DMS 273 (cell line): ENCODE data around the gene PTPRF.

Experiments used
- DNase-seq: peaks from one replicate; lab custom pipeline; 2025; ENCODE audit not compliant: unreplicated experiment; lab: John Stamatoyannopoulos, UW

The PTPRF gene

DNA sequence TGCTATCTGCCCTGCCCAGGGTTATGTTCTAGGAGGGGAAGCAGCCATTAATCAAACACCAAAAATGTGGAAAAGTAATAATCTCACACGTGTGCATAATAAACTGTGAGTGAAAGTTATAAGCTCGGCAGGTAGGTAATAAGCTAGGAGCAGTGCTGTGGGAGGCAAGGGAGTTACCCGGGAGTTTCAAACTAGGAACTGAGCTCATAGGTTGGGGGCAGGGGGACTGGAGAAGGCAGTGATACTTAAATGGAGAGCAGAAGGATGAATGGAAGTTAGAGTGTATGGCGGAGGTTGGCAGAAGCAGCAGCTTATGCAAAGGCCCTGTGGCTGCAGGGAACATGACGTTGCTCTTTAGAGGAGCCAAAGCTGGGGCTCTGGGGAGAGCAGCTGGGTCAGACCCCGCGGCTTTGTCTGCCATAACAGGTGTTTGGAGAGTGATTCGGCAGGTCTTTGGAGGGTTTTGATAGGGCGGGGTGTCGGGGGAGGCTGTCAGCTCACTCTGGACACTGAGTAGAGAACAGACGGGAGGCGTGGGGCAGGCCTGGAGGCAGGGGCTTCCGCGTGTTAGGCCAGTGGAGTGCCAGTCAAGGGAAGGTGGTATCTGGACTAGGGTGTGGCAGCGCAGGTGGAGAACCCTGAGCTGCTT is 20.0 kb downstream of the PTPRF start:
- no peak for DNase-seq

DNA sequence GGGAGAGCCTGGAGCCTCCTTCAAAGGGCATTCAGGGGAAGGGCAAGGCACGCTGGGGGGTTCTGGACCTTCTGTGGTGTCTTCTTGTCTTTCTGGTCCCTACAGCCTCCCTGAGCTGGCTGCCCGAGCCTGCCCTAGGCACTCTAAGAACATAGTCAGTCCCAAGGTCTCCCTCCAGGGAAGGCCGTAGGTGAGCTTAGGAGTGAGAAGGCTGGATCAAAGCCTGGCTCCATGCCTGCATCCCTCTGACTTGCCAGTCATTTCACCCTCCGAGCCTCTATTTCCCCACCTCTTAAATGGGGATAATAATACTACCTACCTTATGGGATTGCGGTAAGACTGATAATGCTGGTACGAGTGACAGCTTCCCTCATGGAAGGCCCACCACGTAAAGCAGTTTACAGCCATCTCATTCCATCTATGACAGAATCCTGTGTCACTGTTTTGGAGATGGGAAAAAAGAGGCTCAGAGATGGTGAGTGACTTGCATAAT is 20.8 kb downstream of the PTPRF start:
- DNase-seq: no peak

GRCh38 chr1:43552059-43552742 is 21.5 kb downstream of the PTPRF start:
- DNase-seq: no peak

DNA sequence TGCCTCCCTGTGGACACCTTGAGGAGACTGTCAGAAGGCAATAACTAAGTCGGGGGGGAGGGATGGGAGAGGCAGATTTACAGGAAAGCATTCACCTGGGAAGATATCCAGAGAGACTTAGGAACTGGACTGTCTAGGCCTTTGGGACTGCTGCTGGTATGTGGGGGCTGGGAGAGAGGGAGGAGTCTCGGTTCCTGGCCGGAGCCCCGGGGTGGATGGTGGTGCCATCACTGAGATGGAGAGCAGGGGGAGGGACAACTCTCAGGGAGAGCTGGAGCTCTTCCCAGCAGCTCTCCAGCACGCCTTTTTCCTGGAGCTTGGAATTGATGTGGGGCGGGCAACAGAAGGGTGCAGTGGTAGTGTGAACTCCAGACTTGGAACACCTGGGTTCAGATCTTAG is 22.1 kb downstream of the PTPRF start:
- DNase-seq: peak; percentile 20

DNA sequence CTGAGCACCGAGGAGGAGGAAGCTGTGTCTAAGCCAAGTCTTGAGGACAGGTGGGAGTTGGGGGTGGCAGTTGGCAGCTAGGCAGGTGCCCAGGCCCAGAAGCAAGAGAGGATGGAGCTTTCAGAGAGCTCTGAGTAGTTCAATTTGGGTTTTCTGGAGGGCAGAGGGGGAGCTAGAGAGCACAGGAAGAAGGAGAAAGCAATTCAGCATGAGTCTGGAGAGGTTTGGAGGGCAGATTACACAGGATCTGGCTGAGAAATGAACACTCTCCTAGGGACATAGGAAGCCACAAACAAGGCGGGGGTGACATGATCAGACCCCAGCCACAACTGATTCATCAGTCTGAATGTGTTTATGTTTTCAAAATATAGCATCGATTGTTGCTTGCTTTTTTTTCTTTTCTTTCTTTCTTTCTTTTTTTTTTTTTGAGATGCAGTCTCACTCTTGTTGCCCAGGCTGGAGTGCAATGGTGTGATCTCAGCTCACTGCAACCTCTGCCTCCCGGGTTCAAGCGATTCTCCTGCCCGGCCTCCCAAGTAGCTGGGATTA is 23.8 kb downstream of the PTPRF start:
- DNase-seq: peak; percentile 76

- DNase-seq: no peak
Measured at GRCh38 chr1:43556782-43557181, 26.1 kb downstream of the PTPRF start.

- DNase-seq: no peak
Measured at GRCh38 chr1:43557744-43558245, 27.1 kb downstream of the PTPRF start.

DNA sequence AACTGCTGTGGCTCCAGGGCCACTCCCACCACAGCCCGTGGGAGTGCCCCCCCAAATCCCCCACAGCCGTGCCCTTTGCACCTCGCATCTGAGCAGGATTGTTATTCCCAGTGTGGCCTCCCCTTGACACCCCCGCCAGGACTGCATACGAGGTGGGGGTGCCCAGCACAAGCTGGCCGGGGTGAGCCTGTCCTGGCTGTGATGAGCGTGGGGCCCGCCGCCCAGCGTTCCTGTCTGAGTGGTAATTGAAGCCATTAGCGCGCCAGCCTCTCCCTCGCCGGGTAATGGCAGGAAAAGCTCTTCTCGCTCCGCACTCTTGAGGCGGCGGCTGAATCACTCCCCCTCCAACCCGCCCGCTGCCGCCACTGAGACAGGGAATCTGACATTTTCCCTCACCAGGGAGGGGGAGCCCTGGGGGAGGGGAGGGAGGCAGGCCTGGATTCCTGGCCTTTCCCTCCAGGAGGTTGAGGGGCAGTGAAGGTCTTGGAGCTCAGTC is 27.7 kb downstream of the PTPRF start:
- no peak for DNase-seq

DNA sequence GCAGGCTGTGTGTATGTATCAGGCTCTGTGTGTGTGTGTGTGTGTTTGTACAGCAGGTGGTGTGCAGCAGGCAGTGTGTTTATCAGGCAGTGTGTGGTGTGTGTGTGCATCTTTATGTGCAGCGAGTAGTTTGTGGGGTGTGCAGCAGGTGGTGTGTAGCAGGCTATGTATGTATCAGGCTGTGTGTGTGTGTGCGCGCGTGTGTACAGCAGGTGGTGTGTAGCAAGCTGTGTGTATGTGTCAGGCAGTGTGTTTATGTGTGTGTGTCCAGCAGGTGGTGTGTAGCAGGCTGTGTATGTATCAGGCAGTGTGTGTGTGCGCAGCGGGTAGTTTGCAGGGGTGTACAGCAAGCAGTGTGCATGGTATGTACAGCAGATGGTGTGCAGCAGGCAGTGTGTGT is 29.0 kb downstream of the PTPRF start:
- no peak for DNase-seq

DNA sequence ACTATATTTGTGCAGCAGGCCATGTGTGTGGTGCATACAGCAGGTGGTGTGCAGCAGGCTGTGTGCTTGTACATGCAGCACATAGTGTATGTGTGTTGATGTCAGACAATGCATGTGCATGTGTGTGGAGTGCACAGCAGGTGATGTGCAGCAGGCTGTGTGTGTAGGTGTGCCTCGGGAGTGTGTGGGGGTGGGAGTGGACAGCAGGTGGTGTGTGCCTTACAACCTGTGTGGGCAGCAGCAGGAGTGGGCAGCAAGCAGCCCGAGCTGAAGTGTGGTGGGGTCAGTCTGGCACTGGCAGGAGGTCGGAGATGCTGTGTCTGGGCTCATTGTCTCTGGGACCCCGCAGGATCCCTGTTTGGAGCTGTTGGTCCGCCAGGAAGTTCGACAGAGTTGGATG is 29.6 kb downstream of the PTPRF start:
- no peak for DNase-seq

DNA sequence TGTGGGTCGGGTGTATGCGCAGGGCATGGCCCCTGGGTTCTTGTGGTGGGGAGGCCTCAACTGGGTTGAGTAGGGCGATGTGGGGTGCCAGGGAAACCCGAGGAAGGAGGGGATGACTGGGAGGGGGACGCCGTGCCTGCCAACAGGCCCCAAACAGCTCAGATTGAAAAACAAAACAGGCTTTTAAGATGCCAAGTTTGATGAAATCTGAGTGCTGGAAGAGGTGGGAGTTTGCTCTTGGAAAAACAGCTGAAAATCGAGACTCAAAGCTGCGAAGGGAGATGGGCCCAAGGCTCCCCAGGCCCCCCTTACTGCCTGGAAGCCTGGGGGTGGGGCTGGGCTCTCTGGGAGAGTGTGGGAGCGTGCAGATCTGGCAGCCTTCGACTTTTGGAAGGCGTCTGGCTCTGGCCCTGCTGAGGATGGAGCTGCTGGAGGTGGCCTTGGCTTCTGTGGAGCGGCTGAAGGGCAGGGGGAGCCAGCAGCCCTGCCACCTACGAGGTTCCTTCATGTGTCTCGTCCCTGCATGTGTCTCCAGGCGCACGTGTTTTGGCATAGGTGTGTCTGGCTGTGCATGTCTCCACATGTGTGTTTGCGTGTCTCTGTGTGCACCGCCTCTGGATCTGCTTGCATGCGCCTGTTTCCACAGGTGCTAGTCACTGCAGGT is 33.3 kb downstream of the PTPRF start:
- peak; percentile 90 for DNase-seq

GRCh38 chr1:43564551-43565348 is 34.1 kb downstream of the PTPRF start:
- DNase-seq: peak; percentile 98

DNA sequence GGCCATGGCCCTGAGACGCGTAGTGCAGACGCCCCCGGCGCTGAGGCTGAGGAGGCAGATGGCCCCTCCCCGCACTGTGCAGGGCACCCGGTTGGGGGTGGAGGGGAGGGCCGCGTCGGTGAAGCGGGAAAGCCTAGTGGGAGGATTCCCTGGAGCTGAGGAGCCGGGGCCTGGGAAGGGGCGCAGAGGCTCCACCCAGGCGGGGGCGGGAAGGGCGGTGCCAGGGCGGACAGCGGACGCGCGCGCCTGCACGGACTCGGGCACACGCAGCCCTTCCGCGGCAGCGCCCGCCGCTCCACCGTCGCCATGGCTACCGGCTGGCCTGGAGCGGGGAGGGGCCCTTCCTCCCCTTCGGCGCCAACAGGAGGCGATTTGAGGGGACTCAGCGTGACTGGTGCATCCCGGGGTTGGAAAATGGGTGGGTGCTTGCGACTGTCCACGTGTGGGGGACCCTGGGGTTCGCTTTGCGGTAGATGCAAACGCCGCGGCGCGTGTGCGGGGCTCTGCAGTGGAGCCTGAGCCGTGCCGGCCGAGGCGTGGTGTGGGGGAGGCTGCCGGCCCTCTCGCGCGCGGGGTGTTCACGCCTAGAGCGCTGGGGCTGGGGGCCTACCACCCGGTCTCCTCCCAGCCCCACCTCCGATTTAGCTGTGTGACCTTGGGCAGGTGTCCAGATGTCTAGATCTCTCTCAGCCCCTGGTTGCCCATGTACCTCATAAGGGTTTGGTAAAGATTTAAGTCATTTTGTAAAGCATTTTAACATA is 35.1 kb downstream of the PTPRF start:
- peak; percentile 96 for DNase-seq

DNA sequence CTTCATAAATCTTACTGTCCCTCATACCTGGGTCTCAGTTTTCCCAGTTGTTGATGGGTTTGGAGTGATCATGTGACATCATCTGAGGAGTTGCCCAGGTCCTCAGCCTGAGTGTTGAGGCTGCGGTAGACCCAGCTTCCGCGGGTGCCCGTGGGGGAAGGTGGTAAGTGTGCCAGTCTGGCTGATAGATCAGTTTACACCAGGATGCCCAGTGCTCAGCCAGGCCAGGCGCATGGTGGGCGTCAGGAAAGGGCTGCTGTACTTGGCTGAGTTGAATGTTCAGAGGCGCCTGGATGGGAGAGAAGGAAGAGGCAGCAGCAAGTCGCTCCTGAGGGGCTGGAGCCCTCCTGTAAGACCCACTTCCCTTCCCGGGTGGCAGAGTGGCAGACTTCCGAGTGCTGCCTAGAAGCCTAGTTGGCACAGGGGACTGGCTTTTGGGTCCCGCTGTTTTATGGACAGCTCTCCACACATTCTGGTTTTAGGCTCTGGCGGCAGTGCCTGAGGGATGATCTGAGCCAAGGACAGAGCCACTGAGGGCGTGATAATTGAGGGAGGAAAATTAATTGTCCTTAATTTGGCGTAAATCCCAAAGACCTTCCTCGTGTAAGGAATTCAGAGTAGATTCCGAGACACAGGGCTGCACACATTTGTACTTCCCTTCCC is 35.8 kb downstream of the PTPRF start:
- peak; percentile 50 for DNase-seq

- no peak for DNase-seq
Measured at GRCh38 chr1:43569175-43569574, 38.5 kb downstream of the PTPRF start.

DNA sequence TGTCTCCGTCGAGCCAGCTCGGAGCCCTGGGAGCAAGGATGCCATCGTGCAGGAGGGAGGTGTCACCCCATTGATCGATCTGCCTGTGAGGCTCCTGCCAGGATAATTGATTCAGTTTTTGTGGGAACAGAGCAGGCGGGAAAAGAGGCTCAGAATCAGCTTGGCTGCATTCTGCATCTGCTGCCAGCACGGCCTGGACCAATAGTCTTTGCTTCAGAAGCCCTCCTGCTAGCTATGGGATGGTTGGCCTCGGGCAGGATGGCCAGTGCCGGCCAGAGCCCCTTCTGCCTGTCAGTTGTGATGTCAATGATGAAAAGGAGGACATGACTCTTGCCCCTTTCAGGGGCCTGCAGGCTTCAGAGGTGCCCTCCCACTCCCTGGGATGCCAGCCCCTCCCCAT is 39.6 kb downstream of the PTPRF start:
- DNase-seq: no peak

DNA sequence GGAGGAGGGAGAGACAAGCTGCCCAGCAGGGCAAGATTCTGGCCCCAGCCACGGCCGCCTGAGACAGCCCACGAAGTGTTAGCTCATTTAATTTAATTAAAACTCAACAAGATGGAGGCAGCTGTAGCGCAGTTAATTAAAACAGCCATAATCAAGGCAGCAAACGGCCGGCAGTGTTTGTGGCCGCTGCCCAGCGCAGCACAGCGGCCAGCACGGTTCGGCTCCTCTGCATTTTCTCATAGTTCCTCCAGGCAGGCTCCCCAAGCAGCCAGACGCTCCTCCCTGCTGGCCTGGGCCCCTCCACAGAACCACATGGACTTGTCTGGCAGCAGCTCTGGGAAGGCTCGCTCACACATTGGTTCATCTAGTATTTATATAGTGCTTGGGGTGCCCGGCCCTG is 40.0 kb downstream of the PTPRF start:
- no peak for DNase-seq

DNA sequence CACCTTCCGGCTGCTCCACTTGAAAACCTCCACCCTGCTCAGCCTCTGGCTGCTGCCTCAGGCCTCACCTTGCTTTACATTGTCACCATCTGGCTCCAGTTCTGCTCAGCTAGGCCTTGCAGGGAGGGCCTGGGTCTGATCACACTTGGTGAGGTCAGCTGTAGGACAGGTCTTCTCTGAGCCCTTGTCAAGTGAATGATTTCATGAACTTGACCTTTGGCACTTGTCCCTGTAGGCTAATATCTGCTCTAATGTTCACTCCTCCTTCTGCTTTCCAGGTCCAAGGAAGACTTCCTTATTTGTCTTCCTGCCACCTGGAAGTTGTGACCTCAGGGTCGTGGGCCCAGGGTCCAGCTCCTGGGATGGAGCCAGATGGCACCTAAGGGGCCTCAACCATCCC is 41.4 kb downstream of the PTPRF start:
- no peak for DNase-seq

DNA sequence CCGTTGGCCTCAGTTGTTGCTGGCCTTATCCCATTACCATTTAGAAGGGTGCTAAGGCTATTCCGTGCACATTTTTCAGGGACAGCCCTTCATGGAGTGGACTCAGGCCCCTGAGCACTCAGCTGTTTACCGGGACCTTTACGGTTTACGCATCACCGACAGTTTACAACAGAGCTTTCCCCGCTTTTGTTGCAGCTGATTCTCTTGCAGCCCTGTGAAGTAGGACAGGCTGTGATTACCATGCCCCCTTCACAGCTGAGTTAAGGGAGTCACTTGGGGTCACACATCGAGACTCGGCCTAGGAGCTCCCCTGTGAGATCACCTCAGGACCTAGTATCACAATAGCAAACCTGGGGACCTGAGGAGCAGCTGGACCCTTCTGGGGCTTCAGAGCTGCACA is 41.9 kb downstream of the PTPRF start:
- DNase-seq: no peak
